GM19328 (cell line): ENCODE data around the gene DIAPH2.

ENCODE experiments used
- ATAC-seq: cut with Tn5 transposase; IDR thresholded peaks from one replicate; pipeline ENCODE4 v1.9.1; 2021; ENCODE audit warnings: mild to moderate bottlenecking, moderate library complexity; ENCODE audit not compliant: unreplicated experiment

DIAPH2 gene

GRCh38 chrX:97628807-97629596 lies 944.4 kb downstream of the DIAPH2 start:
- no peak for ATAC-seq

DNA sequence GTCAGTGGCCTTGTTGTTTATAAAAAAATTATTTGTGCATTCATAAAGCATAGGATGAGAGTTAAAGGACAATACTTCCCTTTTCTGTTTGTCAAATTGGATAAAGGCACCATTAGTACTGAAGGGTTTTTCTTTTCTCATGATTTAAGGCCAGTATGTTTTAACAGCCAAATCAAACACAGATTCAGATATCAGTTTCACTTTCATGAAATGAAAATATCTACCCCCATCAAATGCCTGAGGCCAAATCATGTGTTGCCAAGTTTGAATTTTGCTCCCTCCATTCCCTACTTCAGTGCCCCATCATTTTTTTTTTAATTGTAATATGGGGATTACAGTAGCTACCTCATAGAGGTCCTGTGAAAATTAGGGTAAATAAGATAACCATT lies 944.9 kb downstream of the DIAPH2 start:
- ATAC-seq: no peak

GRCh38 chrX:97633798-97634197 lies 949.2 kb downstream of the DIAPH2 start:
- ATAC-seq: no peak

GRCh38 chrX:97636473-97637140 lies 952.0 kb downstream of the DIAPH2 start:
- no peak for ATAC-seq

- ATAC-seq: no peak
Observed at GRCh38 chrX:97637289-97637688, 952.6 kb downstream of the DIAPH2 start.

- no peak for ATAC-seq
Observed at GRCh38 chrX:97638621-97639020, 954.0 kb downstream of the DIAPH2 start.

GRCh38 chrX:97639526-97639925 lies 954.9 kb downstream of the DIAPH2 start:
- ATAC-seq: no peak
